RWPE2 (cell line): Measurements from ENCODE around the gene ARHGAP10.

Experiments
- ATAC-seq: fragments of 200-7000 bp; cut with Tn5 transposase; 3 replicates; pipeline ENCODE4 v1.9.1; 2021; ENCODE audit warnings: low read depth
- DNase-seq: peaks from one replicate; pipeline ENCODE4 v3.0.0-alpha.2; 2020; ENCODE audit warnings: low spot score
- H3K27ac ChIP-seq: fragments of 450-650 bp; 2 replicates; pipeline ENCODE4 v1.5.1; 2017; ENCODE audit warnings: mild to moderate bottlenecking; ENCODE audit not compliant: poor library complexity, severe bottlenecking
- H3K27me3 ChIP-seq: fragments of 250-450 bp; sonication (Bioruptor Pico); 2 replicates; pipeline ENCODE4 v1.5.1; 2021; ENCODE audit warnings: mild to moderate bottlenecking, moderate library complexity; ENCODE audit not compliant: insufficient read depth, poor library complexity, severe bottlenecking
- H3K36me3 ChIP-seq: fragments of 250-450 bp; sonication (Bioruptor Pico); 2 replicates; pipeline ENCODE4 v1.5.1; 2020; ENCODE audit warnings: low read depth, mild to moderate bottlenecking, moderate library complexity
- H3K4me1 ChIP-seq: fragments of 250-450 bp; sonication (Bioruptor Pico); 2 replicates; pipeline ENCODE4 v1.5.1; 2021; ENCODE audit warnings: mild to moderate bottlenecking, moderate library complexity; ENCODE audit not compliant: insufficient read depth, poor library complexity, severe bottlenecking
- H3K4me3 ChIP-seq: fragments of 250-450 bp; sonication (Bioruptor Pico); 2 replicates; pipeline ENCODE4 v1.5.1; 2021; ENCODE audit warnings: mild to moderate bottlenecking, moderate library complexity; ENCODE audit not compliant: severe bottlenecking
- H3K9me3 ChIP-seq: fragments of 250-450 bp; sonication (Bioruptor Pico); 2 replicates; pipeline ENCODE4 v1.5.1; 2021; ENCODE audit warnings: mild to moderate bottlenecking, moderate library complexity; ENCODE audit not compliant: severe bottlenecking
- CTCF ChIP-seq: fragments of 450-650 bp; IDR thresholded peaks from one replicate; pipeline ENCODE4 v1.5.1; 2017; ENCODE audit warnings: mild to moderate bottlenecking, moderate library complexity; ENCODE audit not compliant: poor library complexity, severe bottlenecking

ARHGAP10 gene

GRCh38 chr4:148092316-148093014 lies 360.6 kb downstream of the ARHGAP10 start:
- H3K4me3 ChIP-seq: no peak overlapping the region
- DNase-seq: no peak
- no peaks in the 10 kb centered on the region for H3K27me3 ChIP-seq
- H3K36me3 ChIP-seq: no peaks in the 10 kb centered on the region
- no peak for TF ChIP-seq CTCF
- H3K4me1 ChIP-seq: no peaks in the 10 kb centered on the region
- no peaks in the 10 kb centered on the region for H3K9me3 ChIP-seq
- no peak overlapping the region for H3K27ac ChIP-seq
- ATAC-seq: no peak

- no peak for DNase-seq
- no peak for ATAC-seq
- Histone ChIP-seq H3K4me3 (no peak overlapping the region), H3K36me3 (no peaks in the 10 kb centered on the region), H3K9me3 (no peaks in the 10 kb centered on the region), H3K27me3 (no peaks in the 10 kb centered on the region), H3K27ac (no peak overlapping the region), H3K4me1 (no peaks in the 10 kb centered on the region)
- TF ChIP-seq CTCF: no peak
Observed at GRCh38 chr4:148093065-148093464, 361.2 kb downstream of the ARHGAP10 start.

- ATAC-seq: no peak
Observed at GRCh38 chr4:148094149-148094548, 362.3 kb downstream of the ARHGAP10 start.

GRCh38 chr4:148095346-148095923 lies 363.5 kb downstream of the ARHGAP10 start:
- H3K9me3 ChIP-seq: no peaks in the 10 kb centered on the region
- no peak for ATAC-seq
- H3K4me1 ChIP-seq: no peaks in the 10 kb centered on the region
- no peaks in the 10 kb centered on the region for H3K36me3 ChIP-seq
- no peaks in the 10 kb centered on the region for H3K27me3 ChIP-seq
- H3K4me3 ChIP-seq: no peak overlapping the region
- H3K27ac ChIP-seq: no peak overlapping the region
- no peak for DNase-seq
- no peak for TF ChIP-seq CTCF

More at GRCh38 chr4:148094149-148094548, 362.3 kb downstream of the ARHGAP10 start:
- H3K27me3 ChIP-seq: no peaks in the 10 kb centered on the region
- H3K4me3 ChIP-seq: no peak overlapping the region
- no peaks in the 10 kb centered on the region for H3K9me3 ChIP-seq
- no peak for DNase-seq
- no peak for TF ChIP-seq CTCF
- no peak overlapping the region for H3K27ac ChIP-seq
- no peaks in the 10 kb centered on the region for H3K4me1 ChIP-seq
- H3K36me3 ChIP-seq: no peaks in the 10 kb centered on the region

GRCh38 chr4:148097801-148098200 lies 365.9 kb downstream of the ARHGAP10 start:
- no peaks in the 10 kb centered on the region for H3K9me3 ChIP-seq
- DNase-seq: no peak
- no peaks in the 10 kb centered on the region for H3K36me3 ChIP-seq
- no peak for TF ChIP-seq CTCF
- ATAC-seq: no peak
- H3K27me3 ChIP-seq: no peaks in the 10 kb centered on the region
- H3K27ac ChIP-seq: no peak overlapping the region
- H3K4me3 ChIP-seq: no peak overlapping the region
- no peaks in the 10 kb centered on the region for H3K4me1 ChIP-seq
